GM12865 (cell line): Measurements from ENCODE around the gene MAP4K3.
A peak's percentile ranks its signal among the peaks of the same experiment; 100 is the strongest.

ENCODE experiments used
- DNase-seq: peaks from one replicate; pipeline ENCODE4 v3.0.0; 2010; ENCODE audit warnings: low read depth
- H3K4me3 ChIP-seq: 2 replicates; pipeline ENCODE4 v1.5.1; 2011; ENCODE audit warnings: mild to moderate bottlenecking, low read depth, low read length, control low read depth
- CTCF ChIP-seq: IDR thresholded peaks from 2 replicates; pipeline ENCODE4 v1.5.1; 2011; ENCODE audit warnings: low read length, control low read depth, low read depth, inconsistent platforms; ENCODE audit not compliant: insufficient read depth; ENCODE audit errors: missing control alignments

Gene MAP4K3

GRCh38 chr2:39377226-39377939 lies 59.7 kb downstream of the MAP4K3 start:
- DNase-seq, result peak; percentile 71
- no peak for TF ChIP-seq CTCF
- no peak overlapping the region for H3K4me3 ChIP-seq

DNA sequence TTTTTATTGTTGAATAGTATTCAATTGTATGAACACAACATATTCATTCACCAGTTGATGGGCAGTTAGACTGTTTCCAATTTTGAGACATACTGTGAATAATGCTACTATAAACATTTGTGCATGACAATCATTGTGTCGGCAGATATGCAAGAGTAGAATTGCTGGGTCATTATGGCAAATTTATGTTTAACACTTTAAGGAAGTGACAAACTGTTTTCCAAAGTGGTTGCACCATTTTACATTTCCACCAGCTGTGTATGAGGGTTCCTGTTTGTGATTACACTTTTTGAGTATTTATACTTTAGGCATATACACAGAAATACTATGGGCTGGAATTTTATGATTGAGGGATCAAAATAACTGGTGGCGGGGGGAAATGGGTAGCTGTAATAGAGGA lies 61.2 kb downstream of the MAP4K3 start:
- no peak for TF ChIP-seq CTCF
- H3K4me3 ChIP-seq, result no peak overlapping the region
- no peak for DNase-seq

GRCh38 chr2:39373181-39373802 lies 63.8 kb downstream of the MAP4K3 start:
- TF ChIP-seq CTCF, result no peak

GRCh38 chr2:39370101-39370500 lies 67.0 kb downstream of the MAP4K3 start:
- no peak for TF ChIP-seq CTCF
- no peak overlapping the region for H3K4me3 ChIP-seq
- DNase-seq, result no peak

More at GRCh38 chr2:39373181-39373802, 63.8 kb downstream of the MAP4K3 start:
- H3K4me3 ChIP-seq, result no peak overlapping the region
- DNase-seq, result no peak

DNA sequence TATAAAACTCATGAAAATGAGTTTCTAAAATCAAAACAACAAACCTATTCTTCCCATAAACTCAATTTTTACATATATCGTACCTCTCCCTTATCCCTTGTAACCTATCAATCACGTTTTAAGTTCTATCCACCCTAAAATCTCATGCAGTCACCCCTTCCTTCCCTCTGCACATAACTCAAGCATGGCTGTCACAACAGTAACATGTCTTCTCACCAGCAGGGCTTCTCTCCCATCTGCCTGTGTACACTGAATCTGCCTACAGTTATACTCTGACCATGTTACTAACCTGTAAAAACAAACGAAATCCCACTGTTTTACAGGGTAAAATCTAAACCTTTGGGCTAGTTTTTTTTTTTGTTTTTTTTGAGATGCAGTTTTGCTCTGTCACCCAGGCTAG lies 68.2 kb downstream of the MAP4K3 start:
- no peak for TF ChIP-seq CTCF
- H3K4me3 ChIP-seq, result no peak overlapping the region
- no peak for DNase-seq

- no peak for TF ChIP-seq CTCF
- no peak for DNase-seq
- H3K4me3 ChIP-seq, result no peak overlapping the region
Observed at GRCh38 chr2:39368376-39368775, 68.7 kb downstream of the MAP4K3 start.
